ENCODE data around the gene NFATC1. TPM values are rescaled to one million over a fixed set of nuclear protein-coding genes. Genes with fewer than 3 reads are reported as not detected.
A peak's percentile ranks its signal among the peaks of the same experiment; 100 is the strongest.

The NFATC1 gene
- total RNA-seq, 1 donor from 2014 or later: 8.1 TPM

GRCh38 chr18:79396431-79397246 is 909 bp downstream of the NFATC1 start:
- H3K4me3 Mint-ChIP-seq (ENCODE audit: unreplicated experiment): peak overlapping the region; percentile 52
- no peak overlapping the region for H3K27ac Mint-ChIP-seq (ENCODE audit: unreplicated experiment)
- DNase-seq (ENCODE audit: extremely low spot score, unreplicated experiment): no peak
- H3K9me3 Mint-ChIP-seq (ENCODE audit: unreplicated experiment): no peaks in the 10 kb centered on the region
- peaks cover 7% of the 10 kb centered on the region for H3K27me3 Mint-ChIP-seq (ENCODE audit: unreplicated experiment)
- no peaks in the 10 kb centered on the region for H3K36me3 Mint-ChIP-seq (ENCODE audit: unreplicated experiment)
- TF ChIP-seq, protein P1, sequence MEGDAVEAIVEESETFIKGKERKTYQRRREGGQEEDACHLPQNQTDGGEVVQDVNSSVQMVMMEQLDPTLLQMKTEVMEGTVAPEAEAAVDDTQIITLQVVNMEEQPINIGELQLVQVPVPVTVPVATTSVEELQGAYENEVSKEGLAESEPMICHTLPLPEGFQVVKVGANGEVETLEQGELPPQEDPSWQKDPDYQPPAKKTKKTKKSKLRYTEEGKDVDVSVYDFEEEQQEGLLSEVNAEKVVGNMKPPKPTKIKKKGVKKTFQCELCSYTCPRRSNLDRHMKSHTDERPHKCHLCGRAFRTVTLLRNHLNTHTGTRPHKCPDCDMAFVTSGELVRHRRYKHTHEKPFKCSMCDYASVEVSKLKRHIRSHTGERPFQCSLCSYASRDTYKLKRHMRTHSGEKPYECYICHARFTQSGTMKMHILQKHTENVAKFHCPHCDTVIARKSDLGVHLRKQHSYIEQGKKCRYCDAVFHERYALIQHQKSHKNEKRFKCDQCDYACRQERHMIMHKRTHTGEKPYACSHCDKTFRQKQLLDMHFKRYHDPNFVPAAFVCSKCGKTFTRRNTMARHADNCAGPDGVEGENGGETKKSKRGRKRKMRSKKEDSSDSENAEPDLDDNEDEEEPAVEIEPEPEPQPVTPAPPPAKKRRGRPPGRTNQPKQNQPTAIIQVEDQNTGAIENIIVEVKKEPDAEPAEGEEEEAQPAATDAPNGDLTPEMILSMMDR (IDR thresholded peaks at IDR 0.05): peak; percentile 56
- H3K4me1 Mint-ChIP-seq (ENCODE audit: unreplicated experiment): peaks cover 18% of the 10 kb centered on the region

- DNase-seq (ENCODE audit: extremely low spot score, unreplicated experiment): no peak
- TF ChIP-seq, protein P1 (IDR thresholded peaks at IDR 0.05): no peak
- no peaks in the 10 kb centered on the region for H3K9me3 Mint-ChIP-seq (ENCODE audit: unreplicated experiment)
- no peak overlapping the region for H3K4me3 Mint-ChIP-seq (ENCODE audit: unreplicated experiment)
- no peak overlapping the region for H3K27ac Mint-ChIP-seq (ENCODE audit: unreplicated experiment)
- peaks cover 2% of the 10 kb centered on the region for H3K27me3 Mint-ChIP-seq (ENCODE audit: unreplicated experiment)
- peaks cover 18% of the 10 kb centered on the region for H3K4me1 Mint-ChIP-seq (ENCODE audit: unreplicated experiment)
- no peaks in the 10 kb centered on the region for H3K36me3 Mint-ChIP-seq (ENCODE audit: unreplicated experiment)
Measured at GRCh38 chr18:79397247-79397829, 1.6 kb downstream of the NFATC1 start.

- DNase-seq (ENCODE audit: extremely low spot score, unreplicated experiment): no peak
- Mint-ChIP-seq H3K27ac (ENCODE audit: unreplicated experiment) (no peak overlapping the region), H3K36me3 (ENCODE audit: unreplicated experiment) (no peaks in the 10 kb centered on the region), H3K9me3 (ENCODE audit: unreplicated experiment) (no peaks in the 10 kb centered on the region), H3K27me3 (ENCODE audit: unreplicated experiment) (no peaks in the 10 kb centered on the region), H3K4me3 (ENCODE audit: unreplicated experiment) (no peak overlapping the region), H3K4me1 (ENCODE audit: unreplicated experiment) (peaks cover 21% of the 10 kb centered on the region)
- TF ChIP-seq, protein P1 (IDR thresholded peaks at IDR 0.05): no peak
Measured at GRCh38 chr18:79397830-79398761, 2.4 kb downstream of the NFATC1 start.

- no peaks in the 10 kb centered on the region for H3K9me3 Mint-ChIP-seq (ENCODE audit: unreplicated experiment)
- H3K27ac Mint-ChIP-seq (ENCODE audit: unreplicated experiment): no peak overlapping the region
- TF ChIP-seq, protein P1 (IDR thresholded peaks at IDR 0.05): no peak
- no peaks in the 10 kb centered on the region for H3K27me3 Mint-ChIP-seq (ENCODE audit: unreplicated experiment)
- H3K36me3 Mint-ChIP-seq (ENCODE audit: unreplicated experiment): no peaks in the 10 kb centered on the region
- H3K4me3 Mint-ChIP-seq (ENCODE audit: unreplicated experiment): peak overlapping the region; percentile 66
- DNase-seq (ENCODE audit: extremely low spot score, unreplicated experiment): no peak
- H3K4me1 Mint-ChIP-seq (ENCODE audit: unreplicated experiment): peaks cover 28% of the 10 kb centered on the region
Measured at GRCh38 chr18:79399275-79400081, 3.7 kb downstream of the NFATC1 start.

All from osteocyte (in vitro differentiated cells).